Measurements from ENCODE around the gene UBASH3A. TPM values are rescaled to one million over a fixed set of nuclear protein-coding genes. Genes with fewer than 3 reads are reported as not detected.

Gene UBASH3A
- total RNA-seq, 1 donor from 2014 or later = not detected

GRCh38 chr21:42433946-42434551 lies 30.3 kb downstream of the UBASH3A start:
- no peak for DNase-seq
- H3K27ac Mint-ChIP-seq (ENCODE audit: unreplicated experiment) = no peak overlapping the region
- H3K36me3 Mint-ChIP-seq (ENCODE audit: unreplicated experiment) = peaks cover 11% of the 10 kb centered on the region
- no peaks in the 10 kb centered on the region for H3K9me3 Mint-ChIP-seq (ENCODE audit: unreplicated experiment)
- H3K27me3 Mint-ChIP-seq (ENCODE audit: unreplicated experiment) = peaks cover 5% of the 10 kb centered on the region
- TF ChIP-seq CTCF (IDR thresholded peaks at IDR 0.05; ENCODE audit: partially characterized antibody, unreplicated experiment) = no peak
- H3K4me3 Mint-ChIP-seq (ENCODE audit: unreplicated experiment) = no peak overlapping the region
- no peaks in the 10 kb centered on the region for H3K4me1 Mint-ChIP-seq (ENCODE audit: low read depth, unreplicated experiment)

- no peak for DNase-seq
- H3K4me1 Mint-ChIP-seq (ENCODE audit: low read depth, unreplicated experiment) = no peaks in the 10 kb centered on the region
- H3K4me3 Mint-ChIP-seq (ENCODE audit: unreplicated experiment) = no peak overlapping the region
- TF ChIP-seq CTCF (IDR thresholded peaks at IDR 0.05; ENCODE audit: partially characterized antibody, unreplicated experiment) = no peak
- no peaks in the 10 kb centered on the region for H3K9me3 Mint-ChIP-seq (ENCODE audit: unreplicated experiment)
- peaks cover 5% of the 10 kb centered on the region for H3K27me3 Mint-ChIP-seq (ENCODE audit: unreplicated experiment)
- H3K27ac Mint-ChIP-seq (ENCODE audit: unreplicated experiment) = no peak overlapping the region
- H3K36me3 Mint-ChIP-seq (ENCODE audit: unreplicated experiment) = peaks cover 11% of the 10 kb centered on the region
Observed at GRCh38 chr21:42434884-42435283, 31.2 kb downstream of the UBASH3A start.

- H3K4me3 Mint-ChIP-seq (ENCODE audit: unreplicated experiment) = no peak overlapping the region
- H3K4me1 Mint-ChIP-seq (ENCODE audit: low read depth, unreplicated experiment) = no peaks in the 10 kb centered on the region
- H3K36me3 Mint-ChIP-seq (ENCODE audit: unreplicated experiment) = peaks cover 11% of the 10 kb centered on the region
- peaks cover 5% of the 10 kb centered on the region for H3K27me3 Mint-ChIP-seq (ENCODE audit: unreplicated experiment)
- no peak for TF ChIP-seq CTCF (IDR thresholded peaks at IDR 0.05; ENCODE audit: partially characterized antibody, unreplicated experiment)
- H3K27ac Mint-ChIP-seq (ENCODE audit: unreplicated experiment) = no peak overlapping the region
- no peak for DNase-seq
- H3K9me3 Mint-ChIP-seq (ENCODE audit: unreplicated experiment) = no peaks in the 10 kb centered on the region
Observed at GRCh38 chr21:42435401-42435800, 31.7 kb downstream of the UBASH3A start.

- Mint-ChIP-seq H3K27ac (ENCODE audit: unreplicated experiment) (no peak overlapping the region), H3K27me3 (ENCODE audit: unreplicated experiment) (peaks cover 5% of the 10 kb centered on the region), H3K4me1 (ENCODE audit: low read depth, unreplicated experiment) (no peaks in the 10 kb centered on the region), H3K36me3 (ENCODE audit: unreplicated experiment) (peaks cover 11% of the 10 kb centered on the region), H3K9me3 (ENCODE audit: unreplicated experiment) (peaks cover 1% of the 10 kb centered on the region), H3K4me3 (ENCODE audit: unreplicated experiment) (no peak overlapping the region)
- no peak for TF ChIP-seq CTCF (IDR thresholded peaks at IDR 0.05; ENCODE audit: partially characterized antibody, unreplicated experiment)
- DNase-seq = no peak
Observed at GRCh38 chr21:42435833-42436232, 32.1 kb downstream of the UBASH3A start.

- H3K9me3 Mint-ChIP-seq (ENCODE audit: unreplicated experiment) = peaks cover 1% of the 10 kb centered on the region
- no peak overlapping the region for H3K27ac Mint-ChIP-seq (ENCODE audit: unreplicated experiment)
- no peak for DNase-seq
- peaks cover 6% of the 10 kb centered on the region for H3K36me3 Mint-ChIP-seq (ENCODE audit: unreplicated experiment)
- H3K4me3 Mint-ChIP-seq (ENCODE audit: unreplicated experiment) = no peak overlapping the region
- H3K4me1 Mint-ChIP-seq (ENCODE audit: low read depth, unreplicated experiment) = no peaks in the 10 kb centered on the region
- peaks cover 1% of the 10 kb centered on the region for H3K27me3 Mint-ChIP-seq (ENCODE audit: unreplicated experiment)
- TF ChIP-seq CTCF (IDR thresholded peaks at IDR 0.05; ENCODE audit: partially characterized antibody, unreplicated experiment) = no peak
Observed at GRCh38 chr21:42436914-42437313, 33.2 kb downstream of the UBASH3A start.
